Naive thymus-derived CD8-positive, alpha-beta T cell (primary cell): Measurements from ENCODE around the gene IMP4. TPM values are rescaled to one million over a fixed set of nuclear protein-coding genes. Genes with fewer than 3 reads are reported as not detected.

Experiments
- polyA plus RNA-seq, 3 donors: library from polyadenylated mRNA; unstranded; fragments of 300-500 nt; fragmentation: Illumina TruSeq; gene quantifications; one replicate each; pipeline ENCODE4 v1.2.3, GENCODE V29; 2021
- total RNA-seq, 8 experiments: library from RNA in 2 of 8; stranded (reverse) in 2 of 8; gene quantifications; one replicate each; pipeline ENCODE4 v1.2.3 and lab custom pipeline; 2021 to 2026

Gene IMP4
- total and polyA plus RNA-seq, 5 experiments from 2014 or later = 58.4 to 99.6 (median 94.0) TPM

Other genes starting within 250 kb of the IMP4 start
- gene POTEF, start 213.7 kb upstream of the IMP4 start, total RNA-seq = not detected
- not detected for gene POTEF, start 213.7 kb upstream of the IMP4 start, polyA plus RNA-seq
- under 1 TPM in 1 of 2 experiments, not detected in 1; 0.49 TPM for gene CCDC74B, start 197.8 kb upstream of the IMP4 start, total RNA-seq
- under 1 TPM in 1 of 3 donors, not detected in 2; 0.57 TPM for gene CCDC74B, start 197.8 kb upstream of the IMP4 start, polyA plus RNA-seq
- 10 to 100 TPM; 55.8 to 62.2 TPM for gene SMPD4, start 161.3 kb upstream of the IMP4 start, total RNA-seq
- gene SMPD4, start 161.3 kb upstream of the IMP4 start, polyA plus RNA-seq = 10 to 100 TPM; 21.9 to 44.4 (median 35.4) TPM
- gene MZT2B, start 160.6 kb upstream of the IMP4 start, total RNA-seq = 100 to 1,000 TPM; 208 to 217 TPM
- 100 to 1,000 TPM; 171 to 189 (median 180) TPM for gene MZT2B, start 160.6 kb upstream of the IMP4 start, polyA plus RNA-seq
- not detected for gene TUBA3E, start 144.5 kb upstream of the IMP4 start, total RNA-seq
- gene TUBA3E, start 144.5 kb upstream of the IMP4 start, polyA plus RNA-seq = not detected
- 10 to 100 TPM; 40.5 to 42.8 TPM for gene PTPN18, start 13.2 kb downstream of the IMP4 start, total RNA-seq
- 10 to 100 TPM; 33.7 to 47.5 (median 33.9) TPM for gene PTPN18, start 13.2 kb downstream of the IMP4 start, polyA plus RNA-seq
- not detected for gene POTEI, start 166.4 kb downstream of the IMP4 start, total RNA-seq
- not detected for gene POTEI, start 166.4 kb downstream of the IMP4 start, polyA plus RNA-seq
- gene CFC1B, start 178.3 kb downstream of the IMP4 start, total RNA-seq = not detected
- not detected for gene CFC1B, start 178.3 kb downstream of the IMP4 start, polyA plus RNA-seq